Parathyroid adenoma (tissue), 2 donors: ENCODE results near the gene ABI3BP.

Experiments
- H2AFZ ChIP-seq: fragments of 300-600 bp; sonication (generic); one replicate; pipeline ENCODE4 v1.7.0; 2017; ENCODE audit warnings: antibody characterized with exemption, mild to moderate bottlenecking
- H3K27ac ChIP-seq: fragments of 300-600 bp; sonication (generic); one replicate; pipeline ENCODE4 v1.7.0; 2017
- H3K27me3 ChIP-seq: fragments of 300-600 bp; sonication (generic); one replicate; pipeline ENCODE4 v1.7.0; 2017; ENCODE audit warnings: low read length; ENCODE audit not compliant: control insufficient read depth, insufficient read depth
- H3K36me3 ChIP-seq: fragments of 300-600 bp; sonication (generic); one replicate; pipeline ENCODE4 v1.7.0; 2017; ENCODE audit warnings: low read length; ENCODE audit not compliant: control insufficient read depth, insufficient read depth
- H3K4me1 ChIP-seq: fragments of 300-600 bp; sonication (generic); one replicate; pipeline ENCODE4 v1.7.0; 2017; ENCODE audit warnings: control low read depth
- H3K4me2 ChIP-seq: fragments of 300-600 bp; sonication (generic); one replicate; pipeline ENCODE4 v1.7.0; 2017; ENCODE audit warnings: low read length
- H3K4me3 ChIP-seq: fragments of 300-600 bp; sonication (generic); one replicate; pipeline ENCODE4 v1.7.0; 2017; ENCODE audit warnings: low read depth, low read length
- H3K79me2 ChIP-seq: fragments of 300-600 bp; sonication (generic); one replicate; pipeline ENCODE4 v1.7.0; 2017; ENCODE audit warnings: control low read depth
- H3K9ac ChIP-seq: fragments of 300-600 bp; sonication (generic); one replicate; pipeline ENCODE4 v1.7.0; 2017; ENCODE audit warnings: mild to moderate bottlenecking
- H3K9me3 ChIP-seq: fragments of 300-600 bp; sonication (generic); one replicate; pipeline ENCODE4 v1.7.0; 2017; ENCODE audit warnings: low read length; ENCODE audit not compliant: control insufficient read depth
- CTCF ChIP-seq: fragments of 300-600 bp; sonication (generic); IDR thresholded peaks from one replicate; pipeline ENCODE4 v1.7.0; 2017; ENCODE audit warnings: antibody characterized with exemption, mild to moderate bottlenecking
- donor health status: primary hyperparathyroidism.

Gene ABI3BP

GRCh38 chr3:100992231-100993012, 799 bp downstream of the ABI3BP start:
- Histone ChIP-seq H3K4me2 (peak overlapping the region; percentile 55), H3K79me2 (no peaks in the 10 kb centered on the region), H3K9me3 (no peaks in the 10 kb centered on the region), H3K9ac (no peak overlapping the region), H3K27me3 (no peaks in the 10 kb centered on the region), H3K27ac (no peak overlapping the region), H3K4me1 (no peaks in the 10 kb centered on the region), H2AFZ (peak overlapping the region; percentile 60), H3K36me3 (no peaks in the 10 kb centered on the region), H3K4me3 (no peak overlapping the region)
- TF ChIP-seq CTCF = no peak

GRCh38 chr3:100988080-100988479, 5.1 kb downstream of the ABI3BP start:
- H3K9ac ChIP-seq = no peak overlapping the region
- no peak overlapping the region for H3K4me2 ChIP-seq
- no peak overlapping the region for H2AFZ ChIP-seq
- H3K27ac ChIP-seq = no peak overlapping the region
- H3K4me3 ChIP-seq = no peak overlapping the region
- no peaks in the 10 kb centered on the region for H3K36me3 ChIP-seq
- TF ChIP-seq CTCF = no peak
- H3K4me1 ChIP-seq = no peaks in the 10 kb centered on the region
- no peaks in the 10 kb centered on the region for H3K27me3 ChIP-seq
- H3K9me3 ChIP-seq = no peaks in the 10 kb centered on the region
- H3K79me2 ChIP-seq = no peaks in the 10 kb centered on the region

- no peaks in the 10 kb centered on the region for H3K36me3 ChIP-seq
- no peaks in the 10 kb centered on the region for H3K27me3 ChIP-seq
- H3K9ac ChIP-seq = no peak overlapping the region
- no peak overlapping the region for H3K4me2 ChIP-seq
- H3K27ac ChIP-seq = no peak overlapping the region
- TF ChIP-seq CTCF = no peak
- no peaks in the 10 kb centered on the region for H3K4me1 ChIP-seq
- no peak overlapping the region for H3K4me3 ChIP-seq
- H2AFZ ChIP-seq = no peak overlapping the region
- H3K9me3 ChIP-seq = no peaks in the 10 kb centered on the region
- no peaks in the 10 kb centered on the region for H3K79me2 ChIP-seq
These were observed 8.9 kb downstream of the ABI3BP start for GRCh38 chr3:100984308-100984707.

- no peak for TF ChIP-seq CTCF
- Histone ChIP-seq H3K4me3 (no peak overlapping the region), H3K27me3 (no peaks in the 10 kb centered on the region), H3K9ac (no peak overlapping the region), H2AFZ (no peak overlapping the region), H3K4me1 (no peaks in the 10 kb centered on the region), H3K4me2 (no peak overlapping the region), H3K9me3 (no peaks in the 10 kb centered on the region), H3K27ac (no peak overlapping the region), H3K36me3 (no peaks in the 10 kb centered on the region), H3K79me2 (no peaks in the 10 kb centered on the region)
These were observed 10.5 kb downstream of the ABI3BP start for GRCh38 chr3:100982710-100983109.
